ENCODE measurements around the gene HMCN2. TPM values are rescaled to one million over a fixed set of nuclear protein-coding genes. Genes with fewer than 3 reads are reported as not detected.

The HMCN2 gene
- total RNA-seq, 1 experiment from 2014 or later = 8.6 TPM

DNA sequence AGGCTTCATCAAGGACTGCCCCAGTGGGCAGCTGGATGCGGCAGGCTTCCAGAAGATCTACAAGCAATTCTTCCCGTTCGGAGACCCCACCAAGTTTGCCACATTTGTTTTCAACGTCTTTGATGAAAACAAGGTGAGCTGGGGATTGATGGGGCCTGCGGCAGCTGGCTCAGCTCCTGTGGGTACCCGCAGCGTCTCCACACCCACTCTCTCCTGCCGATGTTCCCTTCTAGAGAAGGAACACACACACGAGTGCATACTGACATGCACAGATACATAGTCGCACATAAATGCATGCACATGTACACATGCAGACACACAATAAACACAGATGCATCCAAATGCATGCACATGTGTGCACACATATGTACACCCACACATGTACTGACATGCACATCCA is 47.7 kb upstream of the HMCN2 start:
- H2AK5ac ChIP-seq (ENCODE audit: insufficient read length, low read length) = no peak overlapping the region
- H3K4ac ChIP-seq (ENCODE audit: low read depth, low read length) = no peak overlapping the region
- Mint-ChIP-seq H3K36me3 (ENCODE audit: insufficient read depth in 1 of 3, low read depth in 3 of 3) (peaks cover 3 to 11% (median 10%) of the 10 kb centered on the region in 3 experiments; a peak in 5 of 7 replicates), H3K27ac (0 out of 7 replicates have a peak overlapping the region, but pooled peaks of 1 of the 3 experiments have one; percentile 31), H3K27me3 (ENCODE audit: low read depth) (no peaks in the 10 kb centered on the region), H3K4me1 (peaks cover 23 to 45% of the 10 kb centered on the region in 2 experiments), H3K4me3 (no peak overlapping the region), H3K9me3 (no peaks in the 10 kb centered on the region)
- H3K56ac ChIP-seq (ENCODE audit: insufficient read length, low read depth, low read length) = no peak overlapping the region
- WGBS (ENCODE audit: extremely low coverage, insufficient read length, low lambda C conversion rate) = no CpG with 5 or more reads among the region's 10 CpGs
- no peak overlapping the region for H3K27ac ChIP-seq (ENCODE audit: insufficient read length, low read depth, low read length)
- H2BK20ac ChIP-seq (ENCODE audit: low read depth, low read length, poor library complexity, severe bottlenecking) = no peak overlapping the region
- H4K5ac ChIP-seq (ENCODE audit: insufficient read length, low read depth, low read length) = no peak overlapping the region
- H3K4me1 ChIP-seq (ENCODE audit: insufficient read depth, low read length) = no peaks in the 10 kb centered on the region; the same call in 1 of the 2 replicates
- no peaks in the 10 kb centered on the region for H3K79me1 ChIP-seq (ENCODE audit: insufficient read depth, low read depth, low read length, poor library complexity, severe bottlenecking)
- H3K23ac ChIP-seq (ENCODE audit: insufficient read length, low read depth, low read length) = peak overlapping the region; percentile 18
- no peak for DNase-seq
- no peak overlapping the region for H2BK12ac ChIP-seq (ENCODE audit: insufficient read length, low read depth, low read length)
- H3K23me2 ChIP-seq (ENCODE audit: insufficient read length, low read depth, low read length, poor library complexity, severe bottlenecking) = no peaks in the 10 kb centered on the region
- no peaks in the 10 kb centered on the region for H3K9me3 ChIP-seq (ENCODE audit: control insufficient read depth, low read depth, low read length)
- peak overlapping the region; percentile 8 for H4K8ac ChIP-seq (replicated peaks; ENCODE audit: insufficient read length, low read depth, low read length)
- no peak overlapping the region for H3T11ph ChIP-seq (ENCODE audit: low read length)
- H2BK120ac ChIP-seq (ENCODE audit: low read depth, low read length, poor library complexity, severe bottlenecking) = no peak overlapping the region
- H4K91ac ChIP-seq (ENCODE audit: insufficient read length, low read depth, low read length) = no peak overlapping the region
- TF ChIP-seq, protein P1, sequence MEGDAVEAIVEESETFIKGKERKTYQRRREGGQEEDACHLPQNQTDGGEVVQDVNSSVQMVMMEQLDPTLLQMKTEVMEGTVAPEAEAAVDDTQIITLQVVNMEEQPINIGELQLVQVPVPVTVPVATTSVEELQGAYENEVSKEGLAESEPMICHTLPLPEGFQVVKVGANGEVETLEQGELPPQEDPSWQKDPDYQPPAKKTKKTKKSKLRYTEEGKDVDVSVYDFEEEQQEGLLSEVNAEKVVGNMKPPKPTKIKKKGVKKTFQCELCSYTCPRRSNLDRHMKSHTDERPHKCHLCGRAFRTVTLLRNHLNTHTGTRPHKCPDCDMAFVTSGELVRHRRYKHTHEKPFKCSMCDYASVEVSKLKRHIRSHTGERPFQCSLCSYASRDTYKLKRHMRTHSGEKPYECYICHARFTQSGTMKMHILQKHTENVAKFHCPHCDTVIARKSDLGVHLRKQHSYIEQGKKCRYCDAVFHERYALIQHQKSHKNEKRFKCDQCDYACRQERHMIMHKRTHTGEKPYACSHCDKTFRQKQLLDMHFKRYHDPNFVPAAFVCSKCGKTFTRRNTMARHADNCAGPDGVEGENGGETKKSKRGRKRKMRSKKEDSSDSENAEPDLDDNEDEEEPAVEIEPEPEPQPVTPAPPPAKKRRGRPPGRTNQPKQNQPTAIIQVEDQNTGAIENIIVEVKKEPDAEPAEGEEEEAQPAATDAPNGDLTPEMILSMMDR (conservative IDR thresholded peaks at IDR 0.05) = no peak
- no peak overlapping the region for H3K9ac ChIP-seq (ENCODE audit: extremely low read depth, insufficient read length, low read length)
- no peaks in the 10 kb centered on the region for H4K20me1 ChIP-seq (ENCODE audit: control insufficient read depth, insufficient read depth, insufficient read length)
- H3K4me2 ChIP-seq (ENCODE audit: insufficient read depth, insufficient read length, low read length) = no peak overlapping the region
- H2BK5ac ChIP-seq (ENCODE audit: insufficient read length, low read length) = no peak overlapping the region
- no peak overlapping the region for H2AFZ ChIP-seq (ENCODE audit: low read length)
- no peak overlapping the region for H3K18ac ChIP-seq (ENCODE audit: insufficient read length, low read depth, low read length)
- no peak overlapping the region for H3K14ac ChIP-seq (ENCODE audit: insufficient read depth, low read length)
- H2BK15ac ChIP-seq (ENCODE audit: low read depth, low read length) = no peak overlapping the region
- no peaks in the 10 kb centered on the region for H3K27me3 ChIP-seq (ENCODE audit: insufficient read depth, low read length)
- H3K79me2 ChIP-seq (ENCODE audit: insufficient read depth, low read length) = no peaks in the 10 kb centered on the region

All from H9 (cell line).